HG03521 (cell line): ENCODE measurements around the gene COL26A1.
"Not testable (repeated sequence)": the region's sequence is repeated elsewhere in the genome, so short reads cannot be mapped to it uniquely, and the experiment has no call there.

Experiments used
- ATAC-seq: cut with Tn5 transposase; IDR thresholded peaks from one replicate; pipeline ENCODE4 v1.9.1; 2021; ENCODE audit warnings: mild to moderate bottlenecking, moderate library complexity; ENCODE audit not compliant: unreplicated experiment

Gene COL26A1

DNA sequence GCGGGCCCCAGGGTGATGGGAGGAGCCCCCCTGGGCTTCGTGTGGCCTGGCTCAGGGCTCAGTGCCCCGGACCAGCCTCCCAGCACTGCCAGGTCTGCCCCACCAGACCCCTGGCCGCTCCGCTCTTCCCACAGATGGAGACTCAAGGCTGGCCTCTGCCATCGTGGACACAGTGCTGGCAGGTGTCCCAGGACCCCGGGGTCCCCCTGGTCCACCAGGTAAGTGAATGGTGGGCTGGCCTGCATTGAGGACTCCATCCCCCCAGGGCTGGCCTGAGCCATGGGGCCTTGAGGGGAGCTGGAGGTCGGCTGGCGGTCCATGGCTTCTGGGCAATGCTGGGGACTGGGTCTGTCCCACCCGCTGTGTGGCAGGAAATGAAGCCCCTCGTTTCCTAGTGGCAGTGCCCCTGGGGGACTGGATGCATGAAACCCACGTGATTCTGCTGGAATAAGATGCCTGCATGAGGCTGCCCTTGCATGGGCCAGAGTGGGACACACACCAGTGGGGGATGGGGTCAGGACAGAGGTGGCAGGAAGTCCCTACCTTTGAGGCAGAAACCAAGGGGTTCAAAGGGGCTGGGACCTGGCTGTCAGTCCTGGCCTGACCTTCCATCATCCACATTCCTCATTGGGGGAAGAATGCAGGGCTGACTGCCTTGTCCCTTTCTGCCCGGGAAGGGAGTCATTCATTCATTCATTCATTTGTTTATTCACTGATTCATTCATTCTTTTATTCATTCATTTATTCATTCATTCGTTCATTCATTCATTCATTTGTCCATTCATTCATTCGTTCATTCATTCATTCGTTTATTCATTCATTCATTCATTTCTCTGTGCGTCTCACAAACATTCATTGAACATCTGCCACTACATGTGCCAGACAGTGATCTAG, 184.6 kb downstream of the COL26A1 start:
- ATAC-seq = no peak

DNA sequence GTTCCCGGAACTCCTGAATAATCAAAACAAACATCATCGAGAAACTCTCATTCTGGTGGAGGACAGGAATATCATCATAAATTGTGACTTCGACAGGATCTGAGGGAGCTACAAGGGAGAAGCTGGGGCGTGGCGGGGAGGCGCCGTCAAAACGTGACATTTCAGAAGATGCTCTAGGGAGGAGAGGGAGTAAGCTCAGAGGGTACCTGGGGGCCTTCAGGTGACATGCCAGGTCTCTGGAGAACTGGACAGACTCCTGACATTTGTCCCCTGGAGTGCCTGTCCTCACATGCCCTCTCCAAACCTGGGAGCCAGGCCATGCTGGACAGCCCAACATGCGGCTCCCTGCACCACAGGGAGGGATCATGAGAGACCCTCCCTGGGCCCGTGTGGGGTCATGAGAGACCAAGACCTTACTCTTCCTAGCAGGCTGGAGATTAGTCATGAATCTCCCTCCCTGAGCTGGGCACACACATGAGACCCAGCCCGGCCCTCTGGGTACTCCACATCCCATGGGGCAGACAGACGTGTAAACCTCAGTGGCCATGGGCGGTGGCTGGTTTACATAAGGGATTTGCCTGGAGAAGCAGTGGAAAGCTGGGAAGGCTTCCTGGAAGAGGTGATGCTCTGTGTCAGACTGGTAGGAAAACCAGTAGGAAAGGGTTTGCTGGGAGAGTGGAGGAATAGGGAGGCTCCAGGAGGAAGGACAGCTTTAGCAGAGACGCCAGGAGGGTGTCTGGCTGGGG, 185.4 kb downstream of the COL26A1 start:
- no peak for ATAC-seq

DNA sequence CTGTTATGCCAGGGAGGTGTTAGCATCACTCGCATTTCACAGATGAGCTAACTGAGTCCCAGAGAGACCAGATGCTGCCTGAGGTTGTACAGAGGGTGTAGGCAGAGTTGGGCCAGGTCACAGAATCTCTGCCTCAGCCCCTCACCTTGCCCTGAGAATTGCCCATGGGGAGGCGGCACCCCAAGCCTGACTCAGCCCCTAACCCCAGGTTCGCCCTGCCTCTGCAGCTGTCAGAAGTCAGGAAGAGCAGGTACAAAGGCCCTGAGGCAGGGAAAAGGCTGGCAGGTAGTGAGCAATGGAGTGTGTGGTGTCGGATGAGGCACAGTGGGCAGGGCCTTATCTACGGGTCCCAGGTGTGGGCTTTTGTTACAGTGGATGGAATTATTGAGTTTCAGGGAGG, 187.1 kb downstream of the COL26A1 start:
- ATAC-seq = no peak

DNA sequence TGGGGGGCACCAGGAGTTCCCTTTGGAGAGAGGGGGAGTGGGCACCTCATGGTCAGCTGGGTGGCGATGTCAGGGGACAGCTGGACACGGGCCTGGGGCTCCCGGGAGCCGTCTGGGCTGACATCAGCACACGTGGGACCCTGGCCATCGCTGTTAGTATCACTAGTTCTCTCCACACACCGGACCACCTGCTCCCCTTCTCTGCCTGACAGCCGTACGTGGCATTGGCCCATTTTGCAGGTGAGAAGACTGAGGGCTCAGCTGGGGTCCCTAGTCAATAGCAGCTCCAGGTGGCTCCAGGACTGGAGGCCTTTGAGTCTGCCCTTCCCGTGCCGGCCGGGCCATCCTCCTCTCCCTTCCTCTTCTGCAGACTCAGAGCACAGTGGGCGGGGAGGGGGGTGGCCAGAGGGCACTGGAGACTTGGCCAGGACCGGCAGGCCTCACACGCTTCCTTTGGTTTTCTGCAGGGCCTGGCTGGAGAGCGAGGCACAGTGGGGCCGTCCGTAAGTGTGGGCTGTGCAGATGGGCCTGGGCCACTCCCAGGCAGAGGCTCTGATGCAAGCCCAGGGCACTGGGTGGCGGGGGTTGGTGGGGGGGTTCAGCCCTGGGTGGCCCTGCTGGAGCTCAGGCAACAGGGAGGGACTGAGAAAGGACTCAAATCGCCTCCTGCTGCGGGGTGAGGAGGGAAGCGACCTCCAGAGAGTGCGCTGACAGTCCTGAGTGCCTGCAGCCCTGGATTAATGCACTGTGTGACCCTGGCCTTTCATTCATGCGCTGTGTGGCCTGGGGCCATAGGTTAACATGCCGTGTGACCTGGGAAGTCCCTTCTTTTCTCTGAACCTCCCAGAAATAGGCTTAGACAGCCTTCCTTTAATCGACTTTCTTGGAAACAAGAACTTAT, 188.2 kb downstream of the COL26A1 start:
- no peak for ATAC-seq

DNA sequence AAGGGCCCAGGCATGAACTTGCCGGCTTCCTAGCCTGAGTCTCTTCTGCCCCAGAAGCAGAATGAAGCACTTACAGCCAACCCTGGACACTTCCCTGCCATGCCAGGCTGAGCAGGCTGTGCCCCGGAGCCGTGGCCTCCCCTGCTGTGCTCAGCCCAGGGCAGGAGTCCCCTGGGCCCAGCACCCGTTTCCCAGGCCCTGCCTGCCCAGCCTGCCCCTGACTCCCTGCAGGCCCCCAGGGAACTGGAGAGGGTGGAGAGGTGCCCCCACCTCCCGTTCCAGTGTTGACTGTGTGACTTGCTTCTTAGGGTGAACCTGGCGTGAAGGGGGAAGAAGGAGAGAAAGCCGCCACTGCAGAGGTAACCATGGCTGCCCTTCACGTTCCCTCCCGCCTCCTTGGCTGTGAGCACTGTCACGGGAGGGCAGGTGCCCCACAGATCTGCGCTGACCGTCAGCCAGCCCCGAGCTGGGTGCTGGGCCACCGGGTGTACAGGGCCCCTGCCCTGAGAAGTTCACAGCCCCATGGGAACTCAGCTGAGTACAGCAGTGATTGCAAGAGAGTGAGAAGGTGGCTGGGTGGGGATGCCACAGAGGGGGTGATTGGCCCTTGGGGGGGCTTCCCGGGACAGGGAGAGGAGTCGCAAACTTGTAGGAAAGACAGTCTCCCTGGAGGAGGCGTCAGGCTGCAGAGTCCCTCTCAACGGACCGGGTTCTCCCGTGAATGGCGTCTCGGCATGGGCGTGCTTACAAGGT, 190.5 kb downstream of the COL26A1 start:
- ATAC-seq = no peak

DNA sequence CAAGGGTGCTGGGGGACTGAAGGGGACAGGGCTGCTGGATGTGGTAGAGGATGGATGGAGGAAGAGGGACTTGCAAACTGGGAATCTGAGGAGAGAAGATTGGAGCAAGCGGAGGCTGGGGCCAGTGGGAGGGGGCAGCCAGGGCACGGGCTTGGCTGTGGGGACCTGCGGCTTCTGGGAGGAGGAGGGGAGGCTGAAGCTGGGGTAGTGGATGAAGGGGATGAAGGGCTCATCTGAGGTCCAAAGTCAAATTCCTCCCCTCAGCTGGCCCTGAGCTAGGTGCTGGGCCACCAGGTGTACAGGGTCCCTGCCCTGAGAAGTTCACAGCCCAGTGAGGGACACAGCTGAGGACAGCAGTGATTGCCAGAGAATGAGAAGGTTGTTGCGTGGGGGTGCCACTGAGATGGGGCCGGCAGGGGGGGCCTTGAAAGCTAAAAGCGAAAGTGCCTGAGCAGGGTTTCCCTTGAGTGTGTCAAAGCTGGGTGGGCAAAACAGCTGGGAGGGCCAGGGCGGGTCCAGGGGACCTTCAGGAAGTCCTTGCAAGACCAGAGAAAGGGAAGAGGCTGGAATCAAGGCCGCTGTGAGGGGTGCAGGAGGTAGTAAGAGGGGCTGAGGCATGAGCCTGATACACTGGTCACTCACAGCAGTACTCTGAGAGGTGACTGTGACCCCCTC, 191.2 kb downstream of the COL26A1 start:
- ATAC-seq = no peak

DNA sequence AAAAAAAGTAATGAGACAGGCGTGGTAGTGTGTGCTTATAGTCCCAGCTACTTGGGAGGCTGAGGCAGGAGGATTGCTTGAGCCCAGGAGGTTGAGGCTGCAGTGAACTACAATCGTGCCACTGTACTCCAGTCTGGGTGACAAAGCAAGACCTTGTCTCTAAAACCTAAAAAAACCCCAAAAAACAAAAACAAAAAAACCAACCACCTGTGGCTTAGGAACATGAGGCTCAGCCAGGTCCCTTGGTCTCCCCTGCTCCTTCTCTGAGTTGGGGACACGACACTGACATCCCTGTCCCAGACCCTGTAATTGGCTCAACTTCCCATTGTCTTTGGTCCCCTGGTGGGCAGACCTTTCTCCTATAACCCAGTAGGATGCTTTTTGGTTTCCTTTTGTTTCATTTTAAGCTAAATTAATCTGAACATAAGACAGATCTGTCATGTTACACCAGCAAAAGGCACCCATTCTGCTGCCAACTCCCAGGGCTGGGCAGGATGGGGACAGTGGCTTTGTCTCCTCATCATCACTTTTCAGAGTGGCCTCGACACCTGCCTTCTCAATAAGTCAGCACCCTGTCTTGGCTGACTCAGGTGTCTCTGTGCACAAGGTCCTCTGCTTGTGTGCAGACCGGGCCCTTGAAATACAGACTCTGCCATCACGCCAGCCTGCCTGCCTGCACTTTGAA, 192.1 kb downstream of the COL26A1 start:
- no peak for ATAC-seq

DNA sequence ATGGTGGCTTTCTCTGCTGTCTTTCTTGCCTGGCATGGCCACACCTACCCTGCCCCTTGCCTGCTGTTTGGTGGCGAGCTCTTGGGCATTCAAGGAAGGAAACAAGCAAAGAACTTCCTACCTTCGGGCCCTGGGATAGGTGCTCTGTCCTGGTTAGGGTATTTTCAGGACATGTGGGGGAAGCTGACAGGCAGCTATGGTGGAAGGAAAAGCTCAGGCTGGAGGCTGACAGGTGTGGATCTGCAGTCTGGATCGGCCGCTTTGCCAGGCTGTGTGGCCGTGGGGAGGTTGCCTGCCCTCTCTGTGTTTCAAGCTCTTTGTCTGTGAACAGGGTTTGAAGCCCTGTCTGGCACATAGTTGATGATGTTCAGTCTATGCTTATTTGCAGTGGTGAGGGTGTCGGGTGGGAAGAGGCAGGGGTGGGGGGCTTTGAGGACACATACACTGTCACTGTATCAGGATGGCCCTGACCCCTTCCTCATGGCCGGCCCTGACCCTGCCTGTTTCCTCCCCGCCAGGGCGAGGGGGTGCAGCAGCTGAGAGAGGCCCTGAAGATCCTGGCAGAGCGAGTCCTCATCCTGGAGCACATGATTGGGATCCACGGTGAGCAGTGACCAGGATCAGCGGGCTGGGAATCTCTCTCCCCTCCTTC, 192.7 kb downstream of the COL26A1 start:
- ATAC-seq = no peak

DNA sequence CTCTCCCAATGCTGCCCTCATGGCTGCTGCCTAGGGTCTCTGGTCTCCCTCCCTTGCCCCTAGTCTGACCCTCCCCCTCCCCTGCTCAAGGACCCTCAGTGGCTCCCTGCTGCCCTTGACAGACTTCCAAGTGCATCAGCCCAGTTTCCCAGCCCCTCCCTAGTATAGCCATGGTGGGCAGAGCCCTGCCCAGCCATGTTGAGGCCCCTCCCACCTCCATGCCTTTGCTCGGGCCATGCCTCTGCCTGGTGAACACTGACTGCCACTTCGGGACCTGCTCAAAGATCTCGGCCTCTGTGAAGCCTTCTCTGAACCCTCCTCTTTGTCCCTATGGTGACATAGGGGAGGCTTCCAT, 193.2 kb downstream of the COL26A1 start:
- no peak for ATAC-seq

DNA sequence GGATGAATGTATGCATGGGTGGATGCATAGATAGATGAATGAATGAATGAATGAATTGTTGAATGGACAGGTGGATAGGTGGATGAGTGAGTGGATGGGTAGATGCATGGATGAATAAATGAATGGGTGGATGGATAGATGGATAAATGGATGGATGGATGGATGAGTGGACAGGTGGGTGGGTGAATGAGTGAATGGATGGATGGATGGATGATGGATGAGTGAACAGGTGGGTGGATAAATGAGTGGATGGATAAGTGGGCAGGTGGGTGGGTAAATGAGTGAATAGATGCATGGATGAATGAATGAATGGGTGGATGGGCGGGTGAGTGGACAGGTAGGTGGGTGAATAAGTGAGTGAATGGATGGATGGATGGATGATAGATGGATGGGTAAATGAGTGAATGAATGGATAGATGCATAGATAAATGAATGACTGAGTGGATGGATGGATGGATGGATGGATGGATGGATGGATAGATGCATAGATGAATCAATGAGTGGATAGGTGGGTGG, 193.8 kb downstream of the COL26A1 start:
- no peak for ATAC-seq

DNA sequence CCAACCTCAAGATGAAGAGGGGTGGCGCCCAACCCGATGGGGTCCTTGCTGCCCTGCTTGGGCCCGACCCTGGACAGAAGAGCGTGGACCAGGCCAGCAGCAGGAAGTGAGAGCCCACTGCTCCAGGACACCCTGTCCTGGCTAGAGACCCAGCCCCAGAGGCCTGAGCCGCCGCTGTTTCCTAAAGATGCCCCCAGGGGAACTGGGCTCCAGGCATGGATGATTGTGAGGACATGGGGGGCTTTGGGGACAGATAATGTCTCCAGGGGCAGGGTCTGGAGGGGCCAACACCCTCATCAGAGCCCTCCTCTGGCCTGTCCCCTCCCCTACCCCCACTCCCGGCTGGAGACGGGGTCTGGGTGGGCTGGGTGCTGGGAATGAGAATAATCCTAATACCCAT, 194.7 kb downstream of the COL26A1 start:
- ATAC-seq = no peak

DNA sequence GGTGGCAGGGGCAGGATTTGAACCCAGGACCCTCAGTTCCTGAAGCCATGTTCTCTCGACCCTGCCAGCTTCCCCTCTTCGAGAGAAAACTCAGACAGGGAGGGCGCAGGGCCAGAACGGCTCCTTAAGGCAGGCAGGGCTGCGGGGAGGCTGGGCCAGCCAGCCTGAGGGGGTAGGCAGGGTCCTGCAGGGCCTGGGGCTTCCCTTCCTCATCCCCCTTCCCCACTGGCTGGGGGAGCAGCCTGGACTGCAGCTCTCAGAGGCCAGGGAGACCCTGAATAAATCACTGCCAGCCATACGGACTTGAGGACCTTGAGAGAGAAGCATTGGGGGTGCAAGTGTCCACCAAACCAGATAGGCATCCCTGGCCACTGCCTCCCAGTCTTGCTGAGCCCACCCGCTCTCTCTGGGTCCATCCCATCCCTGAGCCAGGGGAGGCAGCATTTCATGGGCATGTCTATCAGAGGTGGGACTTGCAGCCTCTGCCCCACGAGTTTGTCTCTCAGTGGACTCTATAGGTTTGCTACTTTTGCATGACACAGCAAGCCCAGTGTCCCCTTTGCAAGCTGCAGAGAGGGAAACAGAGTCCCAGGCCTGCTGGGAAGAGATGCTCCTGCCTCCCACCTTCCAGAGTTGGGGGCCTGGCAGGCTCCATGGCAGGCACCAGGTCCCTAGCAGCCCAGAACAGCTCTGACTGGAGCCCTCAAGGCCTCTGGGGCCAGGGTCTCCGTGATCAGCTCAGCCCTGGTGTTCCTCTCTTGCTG, 195.5 kb downstream of the COL26A1 start:
- ATAC-seq = no peak

DNA sequence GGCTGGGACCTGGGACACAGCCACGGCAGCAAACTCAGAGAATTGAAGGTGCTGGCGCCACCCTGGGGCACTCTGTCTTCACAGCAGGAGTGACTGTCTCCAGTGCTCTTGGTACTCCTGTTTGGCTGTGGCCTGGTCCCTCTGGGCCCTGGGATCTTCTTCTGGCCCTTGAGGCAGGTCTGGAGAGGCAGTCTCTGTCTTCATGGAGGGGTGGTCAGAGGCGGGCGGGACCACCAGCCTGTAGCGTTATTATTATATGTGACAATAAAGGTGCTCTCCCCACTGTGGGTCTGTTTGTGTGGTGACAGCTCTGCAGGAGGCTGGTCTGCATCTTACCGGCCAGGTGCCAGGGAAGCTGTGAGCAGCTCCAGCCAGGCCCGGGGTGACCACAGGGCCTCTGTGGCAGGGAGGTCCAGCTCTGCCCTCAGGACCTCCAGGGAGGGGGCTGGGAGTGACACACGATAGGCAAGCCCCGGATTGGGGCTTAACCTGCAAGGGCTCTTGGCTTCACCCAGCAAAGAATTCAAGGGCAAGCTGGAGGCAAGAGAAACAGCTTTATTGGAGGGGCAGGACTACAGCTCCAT, 196.2 kb downstream of the COL26A1 start:
- ATAC-seq = no peak

DNA sequence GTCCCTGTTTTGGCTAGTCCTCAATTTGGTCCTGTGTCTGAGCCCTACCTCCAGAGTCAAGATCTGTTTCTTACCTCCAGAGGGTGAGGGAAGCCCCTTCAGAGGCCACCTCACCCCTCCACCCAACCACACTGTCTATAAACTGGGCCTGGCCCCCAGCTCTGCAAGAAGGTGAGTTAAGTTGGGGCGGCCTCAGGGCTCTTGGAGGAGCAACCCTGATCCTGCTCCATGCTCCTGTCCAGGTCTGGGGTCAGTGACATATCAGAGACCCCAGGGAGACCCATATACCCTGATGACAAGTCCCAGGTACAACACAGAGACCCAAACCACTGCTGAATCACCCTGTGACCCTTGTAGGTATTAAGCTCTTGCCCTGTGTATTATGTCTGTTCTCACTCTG, 196.9 kb downstream of the COL26A1 start:
- no peak for ATAC-seq

DNA sequence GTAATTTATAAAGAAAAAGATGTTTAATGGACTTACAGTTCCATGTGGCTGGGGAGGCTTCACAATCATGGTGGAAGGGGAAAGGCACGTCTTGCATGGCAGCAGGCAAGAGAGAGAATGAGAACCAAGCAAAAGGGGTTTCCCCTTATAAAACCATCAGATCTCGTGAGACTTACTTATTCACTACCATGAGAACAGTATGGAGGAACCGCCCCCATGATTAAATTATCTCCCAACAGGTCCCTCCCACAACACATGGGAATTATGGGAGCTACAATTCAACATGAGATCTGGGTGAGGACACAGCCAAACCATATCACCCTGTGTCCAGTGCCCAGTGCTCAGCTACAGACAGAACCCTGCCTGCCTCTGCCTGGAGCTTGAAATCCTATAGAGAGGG, 197.3 kb downstream of the COL26A1 start:
- not testable (repeated sequence) for ATAC-seq

DNA sequence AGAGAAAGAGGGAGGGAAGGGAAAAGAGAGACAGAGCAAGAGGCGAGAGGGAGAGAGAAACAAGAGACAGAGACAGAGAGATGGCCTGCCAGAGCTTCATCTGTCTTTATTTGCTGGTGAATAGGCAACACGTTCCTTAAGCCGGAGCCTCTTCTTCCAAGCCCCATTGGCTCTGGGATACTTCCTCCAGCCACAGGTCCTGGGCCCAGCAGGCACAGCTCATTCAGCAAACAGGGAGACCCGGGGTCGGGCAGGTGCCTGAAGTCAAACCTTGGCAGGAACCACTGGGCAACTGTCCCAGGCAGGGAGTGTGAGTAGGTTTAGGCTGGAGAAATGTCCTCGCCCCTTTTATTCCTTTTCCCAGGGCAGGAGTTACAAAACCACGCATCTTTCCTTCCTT, 198.2 kb downstream of the COL26A1 start:
- no peak for ATAC-seq

DNA sequence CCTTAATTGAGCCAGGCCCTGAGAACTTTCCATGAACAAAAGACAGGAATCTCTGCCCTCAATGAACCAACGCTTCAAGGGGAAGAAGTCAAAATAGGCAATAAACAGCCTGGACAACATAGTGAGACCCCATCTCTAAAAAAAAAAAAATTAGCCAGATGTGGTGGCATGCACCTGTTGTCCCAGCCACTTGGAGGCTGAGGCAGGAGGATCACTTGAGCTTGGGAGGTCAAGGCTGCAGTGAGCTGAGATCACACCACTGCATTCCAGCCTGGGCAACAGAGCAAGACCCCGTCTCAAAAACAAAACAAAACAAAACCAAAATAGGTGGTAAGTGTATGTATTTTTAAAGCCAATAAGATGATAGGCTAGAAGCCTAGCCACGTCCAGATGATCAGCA, 198.6 kb downstream of the COL26A1 start:
- ATAC-seq = not testable (repeated sequence)
